GM12878 (cell line): ENCODE measurements around the gene ATP2C2. TPM values are rescaled to one million over a fixed set of nuclear protein-coding genes. Genes with fewer than 3 reads are reported as not detected.

Source experiments
- ATAC-seq: fragments of 200-7000 bp; cut with Tn5 transposase; 3 replicates; pipeline ENCODE4 v1.9.1; 2020; ENCODE audit warnings: mild to moderate bottlenecking, moderate library complexity
- BruUV-seq: library from RNA; stranded (reverse); fragments of 400-500 nt; replicated peaks from 2 replicates; lab custom pipeline; 2021; lab: Mats Ljungman, UMichigan
- CTCF ChIA-PET: fragments of 300-600 bp; sonication (Branson Sonifier 250); formaldehyde crosslinking; extraction: SDS; loops from one replicate; lab custom pipeline; 2021; ENCODE audit warnings: inconsistent platforms; lab: Yijun Ruan, JAX
- POLR2A ChIA-PET: fragments of 350-600 bp; formaldehyde crosslinking; extraction: SDS; loops from one replicate; lab custom pipeline; 2021; ENCODE audit warnings: inconsistent platforms; lab: Charles Lee
- RAD21 ChIA-PET: fragments of 300-600 bp; sonication (Branson Sonifier 250); formaldehyde crosslinking; loops from one replicate; lab custom pipeline; 2023; ENCODE audit warnings: antibody characterized with exemption; ENCODE audit not compliant: unreplicated experiment; lab: Charles Lee
- SMC1A ChIA-PET: fragments of 300-600 bp; sonication (Branson Sonifier 250); formaldehyde crosslinking; loops from one replicate; lab custom pipeline; 2023; ENCODE audit not compliant: unreplicated experiment, uncharacterized antibody; lab: Charles Lee
- DNase-seq: peaks from one replicate; pipeline ENCODE4 v3.0.0-alpha.2; 2011; ENCODE audit warnings: low read depth, low spot score
- FAIRE-seq: peaks from 3 replicates; lab custom pipeline; 2011; peaks lifted over from hg19 to GRCh38; lab: Jason Lieb, UNC
- H2AFZ ChIP-seq: 2 replicates; pipeline ENCODE4 v1.6.0; 2011; ENCODE audit warnings: low read depth, low read length, control low read depth; ENCODE audit not compliant: control insufficient read depth
- H3K27ac ChIP-seq: 2 replicates; pipeline ENCODE4 v1.5.1; 2011; ENCODE audit warnings: control low read depth; ENCODE audit not compliant: control insufficient read depth, insufficient read depth
- H3K27me3 ChIP-seq, 2 experiments: replicated peaks in 1 of 2; 2 replicates each; pipeline versions ENCODE4 v1.6.0 to v1.6.1; 2011; ENCODE audit warnings: low read length in 1 of 2; ENCODE audit not compliant: control insufficient read depth in 2 of 2, insufficient read depth in 2 of 2
- H3K36me3 ChIP-seq, 2 experiments: 2 replicates each; pipeline ENCODE4 v1.5.1; 2011; ENCODE audit warnings: low read length in 1 of 2; ENCODE audit not compliant: control insufficient read depth in 2 of 2, insufficient read depth in 2 of 2
- H3K4me1 ChIP-seq: 2 replicates; pipeline ENCODE4 v1.6.1; 2011; ENCODE audit warnings: mild to moderate bottlenecking, low read length, moderate library complexity, mixed read lengths; ENCODE audit not compliant: control insufficient read depth, insufficient read depth
- H3K4me2 ChIP-seq: 2 replicates; pipeline ENCODE4 v1.6.0; 2011; ENCODE audit warnings: control low read depth; ENCODE audit not compliant: control insufficient read depth, insufficient read depth
- H3K4me3 ChIP-seq: fragments of 200-600 bp; sonication (generic); 2 replicates; pipeline ENCODE4 v1.5.1; 2016
- H3K79me2 ChIP-seq: 2 replicates; pipeline ENCODE4 v1.6.0; 2011; ENCODE audit warnings: low read length; ENCODE audit not compliant: control insufficient read depth, insufficient read depth
- H3K9ac ChIP-seq: 2 replicates; pipeline ENCODE4 v1.8.0; 2011; ENCODE audit warnings: low read length, control low read depth, mixed read lengths; ENCODE audit not compliant: control insufficient read depth, insufficient read depth
- H3K9me3 ChIP-seq: replicated peaks from 3 replicates; pipeline ENCODE4 v1.5.1; 2011; ENCODE audit warnings: mild to moderate bottlenecking, low read length; ENCODE audit not compliant: control insufficient read depth, insufficient read depth
- H4K20me1 ChIP-seq: 2 replicates; pipeline ENCODE4 v1.6.0; 2011; ENCODE audit not compliant: control insufficient read depth, insufficient read depth
- BRCA1 ChIP-seq: IDR thresholded peaks from 2 replicates; pipeline ENCODE4 v1.6.1; 2011; ENCODE audit warnings: low read depth, low read length, improper control_type of control experiment
- MXI1 ChIP-seq: fragments of 150-350 bp; IDR thresholded peaks from 2 replicates; pipeline ENCODE4 v1.6.1; 2011; ENCODE audit warnings: low read depth, mild to moderate bottlenecking, inconsistent platforms, low read length, improper control_type of control experiment
- NBN ChIP-seq: fragments of 450-650 bp; IDR thresholded peaks from 2 replicates; pipeline ENCODE4 v1.6.1; 2016
- NFYA ChIP-seq: IDR thresholded peaks from 2 replicates; pipeline ENCODE4 v1.6.1; 2011; ENCODE audit warnings: low read depth, mild to moderate bottlenecking, low read length, improper control_type of control experiment, borderline replicate concordance
- SREBF1 ChIP-seq: IDR thresholded peaks from 2 replicates; pipeline ENCODE4 v1.6.1; 2012; ENCODE audit warnings: mild to moderate bottlenecking, low read length
- TARDBP ChIP-seq: IDR thresholded peaks from 2 replicates; pipeline ENCODE4 v1.6.1; 2016; ENCODE audit warnings: borderline replicate concordance
- ZBED1 ChIP-seq: IDR thresholded peaks from 2 replicates; pipeline ENCODE4 v1.6.1; 2016; ENCODE audit warnings: borderline replicate concordance
- ZNF274 ChIP-seq: IDR thresholded peaks from one replicate; pipeline ENCODE4 v1.8.0; 2011; ENCODE audit not compliant: insufficient read length, insufficient read depth
- WGBS: methylation state at CpG from one replicate; pipeline ENCODE4 v1.1.6; 2016; ENCODE audit warnings: low lambda C conversion rate; ENCODE audit not compliant: insufficient replicate concordance, insufficient coverage; ENCODE audit errors: missing lambda C conversion rate; 5-methylcytosine and 5-hydroxymethylcytosine counted together
- in situ Hi-C: fragments of 300-500 bp; cut with MboI; formaldehyde crosslinking; loops from 9 replicates; pipeline ENCODE4 v1.14.3; 2018; ENCODE audit warnings: mixed read lengths
- intact Hi-C: fragments of 100-400 bp; cut with micrococcal nuclease; formaldehyde crosslinking; loops from one replicate; pipeline ENCODE4 v1.14.2; 2022; ENCODE audit not compliant: unreplicated experiment
- polyA plus RNA-seq, 11 experiments: library from polyadenylated mRNA; depleted of rRNA in 4 of 11; unstranded in 6 of 11; stranded (reverse) in 5 of 11; fragments of >200 nt; fragmentation: Nextera tagmentation in 4 of 11; fragmentation: Illumina TruSeq in 1 of 11; extraction: Ambion mirVana in 4 of 11; extraction: Trizol in 1 of 11; gene quantifications; 1 replicate in 1 of 11; 2 replicates in 10 of 11; pipeline versions ENCODE4 v1.2.1 to v1.2.3, GENCODE V29; 2011 to 2016; ENCODE audit warnings: inconsistent platforms in 2 of 11, missing spikeins in 2 of 11, low read depth in 1 of 11
- total RNA-seq, 4 experiments: library from RNA; depleted of rRNA in 3 of 4; stranded (reverse); fragments of >200 nt in 3 of 4; fragmentation: Illumina TruSeq in 1 of 4; extraction: Trizol in 1 of 4; gene quantifications; 2 replicates each; pipeline versions ENCODE4 v1.2.1 to v1.2.3, GENCODE V29; 2013 to 2021
- TF ChIP-seq, protein P1 (sequence below): IDR thresholded peaks from 2 replicates; pipeline ENCODE4 v1.6.1; 2011; ENCODE audit warnings: mild to moderate bottlenecking, low read depth, low read length, moderate library complexity; ENCODE audit not compliant: insufficient replicate concordance
- TF ChIP-seq, protein P2 (sequence below): fragments of 450-650 bp; IDR thresholded peaks from 2 replicates; pipeline ENCODE4 v1.6.1; 2017; ENCODE audit warnings: mild to moderate bottlenecking

The ATP2C2 gene
- total and polyA plus RNA-seq, 10 of the 15 experiments (the other 5 are each of a cell fraction or from before 2014, with no cell fraction given) = 0.05 to 0.19 TPM; not detected in 8

DNA sequence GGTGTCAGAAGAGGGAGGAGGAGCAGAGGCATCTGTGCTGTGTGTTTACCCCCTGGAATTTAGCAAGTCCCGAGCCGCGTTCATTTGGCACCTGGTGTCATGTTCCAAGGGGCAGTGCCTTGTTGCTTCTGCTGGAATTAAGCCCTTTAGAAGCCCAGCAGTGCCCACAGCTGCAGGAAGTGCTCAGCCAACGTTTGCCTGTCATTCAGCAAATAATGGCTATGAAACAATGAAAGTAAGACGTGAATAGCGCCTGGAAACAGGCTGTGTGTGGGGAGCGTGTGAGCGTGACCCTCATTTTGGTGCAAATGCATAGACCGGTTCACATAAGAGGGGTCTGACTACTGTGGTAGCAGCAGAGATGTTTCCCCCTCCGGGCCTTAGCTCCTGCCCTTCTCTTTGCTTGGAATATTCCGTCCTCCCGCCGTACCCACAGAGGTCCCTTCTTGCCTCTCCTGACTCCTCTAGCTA, 5.8 kb upstream of the ATP2C2 start (continued):
- TF ChIP-seq, protein P1, sequence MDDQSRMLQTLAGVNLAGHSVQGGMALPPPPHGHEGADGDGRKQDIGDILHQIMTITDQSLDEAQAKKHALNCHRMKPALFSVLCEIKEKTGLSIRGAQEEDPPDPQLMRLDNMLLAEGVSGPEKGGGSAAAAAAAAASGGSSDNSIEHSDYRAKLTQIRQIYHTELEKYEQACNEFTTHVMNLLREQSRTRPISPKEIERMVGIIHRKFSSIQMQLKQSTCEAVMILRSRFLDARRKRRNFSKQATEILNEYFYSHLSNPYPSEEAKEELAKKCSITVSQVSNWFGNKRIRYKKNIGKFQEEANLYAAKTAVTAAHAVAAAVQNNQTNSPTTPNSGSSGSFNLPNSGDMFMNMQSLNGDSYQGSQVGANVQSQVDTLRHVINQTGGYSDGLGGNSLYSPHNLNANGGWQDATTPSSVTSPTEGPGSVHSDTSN = no peak
- TF ChIP-seq ZNF274 (no peak), SREBF1 (no peak)

DNA sequence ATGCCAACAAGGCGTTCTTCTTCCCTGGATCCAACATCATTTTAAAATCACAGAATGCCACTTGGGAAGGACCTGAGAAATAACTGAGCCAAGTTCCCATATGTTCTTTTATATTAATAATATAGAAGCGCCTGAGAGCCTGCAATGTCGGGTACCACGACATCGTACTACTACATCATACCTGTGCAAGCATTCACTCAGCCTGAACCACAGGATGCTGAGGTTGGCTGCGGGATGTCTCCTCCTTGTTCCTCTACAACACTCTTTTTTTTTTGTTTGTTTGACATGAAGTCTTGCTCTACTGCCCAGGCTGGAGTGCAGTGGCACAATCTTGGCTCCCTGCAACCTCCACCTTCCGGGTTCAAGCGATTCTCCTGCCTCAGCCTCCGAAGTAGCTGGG, 2.1 kb upstream of the ATP2C2 start:
- no peaks in the 10 kb centered on the region for H3K9me3 ChIP-seq
- no peak for TF ChIP-seq NBN
- no peak for TF ChIP-seq BRCA1
- TF ChIP-seq NFYA = no peak
- TF ChIP-seq, protein P2, sequence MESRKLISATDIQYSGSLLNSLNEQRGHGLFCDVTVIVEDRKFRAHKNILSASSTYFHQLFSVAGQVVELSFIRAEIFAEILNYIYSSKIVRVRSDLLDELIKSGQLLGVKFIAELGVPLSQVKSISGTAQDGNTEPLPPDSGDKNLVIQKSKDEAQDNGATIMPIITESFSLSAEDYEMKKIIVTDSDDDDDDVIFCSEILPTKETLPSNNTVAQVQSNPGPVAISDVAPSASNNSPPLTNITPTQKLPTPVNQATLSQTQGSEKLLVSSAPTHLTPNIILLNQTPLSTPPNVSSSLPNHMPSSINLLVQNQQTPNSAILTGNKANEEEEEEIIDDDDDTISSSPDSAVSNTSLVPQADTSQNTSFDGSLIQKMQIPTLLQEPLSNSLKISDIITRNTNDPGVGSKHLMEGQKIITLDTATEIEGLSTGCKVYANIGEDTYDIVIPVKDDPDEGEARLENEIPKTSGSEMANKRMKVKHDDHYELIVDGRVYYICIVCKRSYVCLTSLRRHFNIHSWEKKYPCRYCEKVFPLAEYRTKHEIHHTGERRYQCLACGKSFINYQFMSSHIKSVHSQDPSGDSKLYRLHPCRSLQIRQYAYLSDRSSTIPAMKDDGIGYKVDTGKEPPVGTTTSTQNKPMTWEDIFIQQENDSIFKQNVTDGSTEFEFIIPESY = no peak
- TF ChIP-seq ZBED1 = no peak
- TF ChIP-seq MXI1 = no peak
- no peak for TF ChIP-seq TARDBP
- TF ChIP-seq, all 136 proteins: peak for 0
- Histone ChIP-seq H2AFZ (no peak overlapping the region), H3K4me1 (no peaks in the 10 kb centered on the region), H3K36me3 (no peaks in the 10 kb centered on the region), H3K4me2 (no peak overlapping the region), H3K27me3 (peaks cover 0 to 10% of the 10 kb centered on the region in 2 experiments; a peak in 3 of 4 replicates), H3K9ac (no peak overlapping the region), H3K27ac (no peak overlapping the region), H3K4me3 (no peak overlapping the region), H3K79me2 (no peaks in the 10 kb centered on the region), H4K20me1 (no peaks in the 10 kb centered on the region)
- ChIA-PET CTCF (interaction anchor here (0.6 kb wide), 1 partner anchor 18 kb away, joined by 5 read pairs; no protein-coding TSS in a partner anchor), SMC1A (no interaction called here), RAD21 (no interaction called here), POLR2A (no interaction called here)
- DNase-seq (no peak), ATAC-seq (no peak), FAIRE-seq (no peak)
- BruUV-seq = no TSS peak
- intact Hi-C loops (no loop called here), in situ Hi-C loops (no loop called here)
- WGBS = 31% methylated on average over 9 of the region's 9 CpGs
